Fibroblast of the aortic adventitia (primary cell): ENCODE data around the gene TRIOBP. TPM values are rescaled to one million over a fixed set of nuclear protein-coding genes. Genes with fewer than 3 reads are reported as not detected.
A peak's percentile ranks its signal among the peaks of the same experiment; 100 is the strongest.

Source experiments
- DNase-seq: peaks from one replicate; pipeline ENCODE4 v3.0.0-alpha.2; 2010; ENCODE audit warnings: low read depth
- H3K4me3 ChIP-seq: 2 replicates; pipeline ENCODE4 v1.5.1; 2011; ENCODE audit warnings: low read depth, mild to moderate bottlenecking, control low read depth, low read length, moderate library complexity
- CTCF ChIP-seq: IDR thresholded peaks from 2 replicates; pipeline ENCODE4 v1.5.1; 2011; ENCODE audit warnings: mild to moderate bottlenecking, low read length, control low read depth, inconsistent platforms; ENCODE audit not compliant: insufficient read depth
- total RNA-seq: library from RNA; depleted of rRNA; stranded (reverse); fragments of >200 nt; gene quantifications from 2 replicates; pipeline ENCODE4 v1.2.3, GENCODE V29; 2012; ENCODE audit warnings: low replicate concordance

Gene TRIOBP
- total RNA-seq, 1 donor: 151 TPM

DNA sequence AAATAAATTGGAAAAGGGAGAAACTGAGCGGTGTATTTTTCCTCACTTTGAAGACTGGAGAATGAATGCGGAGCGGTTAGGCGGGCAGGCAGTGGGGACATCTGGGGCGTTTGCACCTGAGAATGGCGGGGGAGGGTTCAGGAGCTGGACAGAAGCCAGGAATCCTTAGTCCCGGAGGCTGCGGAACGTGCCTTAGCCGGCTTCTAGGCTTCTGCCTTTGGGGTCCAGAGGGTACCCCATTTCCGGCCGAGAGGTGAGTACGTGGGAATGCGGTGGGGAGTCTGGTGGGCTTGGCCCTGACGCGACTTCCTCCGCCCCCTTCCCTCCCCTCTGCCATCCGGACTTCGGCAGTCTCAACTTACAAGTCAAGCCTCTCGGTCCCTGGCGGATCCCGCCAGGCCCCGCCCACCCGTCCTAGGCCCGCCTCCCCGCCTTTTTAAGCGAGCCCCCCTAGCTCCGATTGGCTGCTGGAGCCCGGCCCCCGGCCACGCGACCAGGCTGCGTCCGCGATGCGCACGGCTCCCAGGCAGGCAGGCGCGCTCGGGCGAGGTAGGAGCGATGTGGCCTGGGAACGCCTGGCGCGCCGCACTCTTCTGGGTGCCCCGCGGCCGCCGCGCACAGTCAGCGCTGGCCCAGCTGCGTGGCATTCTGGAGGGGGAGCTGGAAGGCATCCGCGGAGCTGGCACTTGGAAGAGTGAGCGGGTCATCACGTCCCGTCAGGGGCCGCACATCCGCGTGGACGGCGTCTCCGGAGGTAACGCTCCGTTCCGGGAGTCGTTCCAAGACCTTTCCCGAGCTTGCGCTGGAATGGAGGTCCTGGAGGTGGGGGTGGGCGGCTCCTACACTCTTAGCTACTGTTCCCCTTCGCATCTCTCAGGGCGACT lies 110.8 kb downstream of the TRIOBP start, which contains the start of gene GCAT:
Gene GCAT (plus strand): TSS at position 525 of the 884 bp plus-strand sequence. CDS start 34 bp downstream, at position 559.
- peak; percentile 93 for DNase-seq
- peak within 1 kb of the TSS; percentile 85 for H3K4me3 ChIP-seq
- TF ChIP-seq CTCF: no peak

DNA sequence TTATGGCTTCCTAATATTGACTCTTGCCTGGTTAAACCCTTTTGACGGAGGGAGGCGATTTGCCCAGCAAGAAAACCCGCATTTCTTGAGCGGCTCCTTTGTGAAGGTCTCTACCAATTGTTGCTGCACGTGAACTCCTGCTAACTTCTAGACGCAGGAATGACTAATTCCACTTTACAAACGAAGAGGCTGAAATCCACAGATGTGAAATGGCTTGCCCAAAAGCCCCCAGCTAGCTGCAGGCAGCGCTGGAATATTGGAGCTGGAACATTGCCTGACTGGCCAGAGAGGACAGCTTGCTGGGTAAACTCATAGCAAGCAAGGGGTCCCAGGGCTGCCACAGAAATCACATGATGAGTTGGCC lies 111.4 kb downstream of the TRIOBP start:
- H3K4me3 ChIP-seq: peak overlapping the region; percentile 85
- TF ChIP-seq CTCF: no peak
- peak; percentile 47 for DNase-seq

DNA sequence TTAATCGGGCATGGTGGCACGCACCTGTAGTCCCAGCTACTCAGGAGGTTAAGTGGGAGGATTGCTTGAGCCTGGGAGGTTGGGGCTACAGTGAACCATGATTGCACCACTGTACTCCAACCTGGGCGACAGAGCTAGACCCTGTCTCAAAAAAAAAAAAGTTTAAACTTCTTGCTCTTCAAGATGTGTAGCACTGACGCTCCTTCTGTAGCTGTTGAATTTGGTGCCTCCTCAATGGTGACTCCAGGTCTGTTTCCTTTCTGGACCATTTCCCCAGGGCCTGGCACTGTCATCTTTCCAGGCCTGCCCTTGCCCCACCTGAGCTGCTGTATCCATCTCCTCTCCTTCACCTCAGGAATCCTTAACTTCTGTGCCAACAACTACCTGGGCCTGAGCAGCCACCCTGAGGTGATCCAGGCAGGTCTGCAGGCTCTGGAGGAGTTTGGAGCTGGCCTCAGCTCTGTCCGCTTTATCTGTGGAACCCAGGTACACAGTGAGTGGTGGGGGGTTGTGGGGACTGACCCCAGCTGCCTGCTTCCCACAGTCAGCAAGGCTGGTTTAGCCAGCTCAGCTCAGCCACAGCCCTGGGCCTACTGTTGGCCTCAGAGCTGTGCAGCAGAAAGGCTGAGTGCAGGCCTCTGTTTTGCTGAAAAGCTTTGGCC lies 113.0 kb downstream of the TRIOBP start:
- no peak overlapping the region for H3K4me3 ChIP-seq
- TF ChIP-seq CTCF: no peak
- no peak for DNase-seq

GRCh38 chr22:37811867-37812266 lies 115.0 kb downstream of the TRIOBP start:
- TF ChIP-seq CTCF: no peak
- no peak for DNase-seq
- no peak overlapping the region for H3K4me3 ChIP-seq

- no peak overlapping the region for H3K4me3 ChIP-seq
- DNase-seq: no peak
- no peak for TF ChIP-seq CTCF
These were observed 116.2 kb downstream of the TRIOBP start for GRCh38 chr22:37812869-37813678.

- TF ChIP-seq CTCF: no peak
- no peak for DNase-seq
These were observed 118.7 kb downstream of the TRIOBP start for GRCh38 chr22:37815593-37815992.

More at GRCh38 chr22:37815593-37815992, 118.7 kb downstream of the TRIOBP start:
- no peak overlapping the region for H3K4me3 ChIP-seq
